GM21723 (cell line): Measurements from ENCODE around the gene FHIT.

Source experiments
- ATAC-seq: cut with Tn5 transposase; IDR thresholded peaks from one replicate; pipeline ENCODE4 v1.9.1; 2021; ENCODE audit warnings: mild to moderate bottlenecking, moderate library complexity; ENCODE audit not compliant: unreplicated experiment

The FHIT gene

DNA sequence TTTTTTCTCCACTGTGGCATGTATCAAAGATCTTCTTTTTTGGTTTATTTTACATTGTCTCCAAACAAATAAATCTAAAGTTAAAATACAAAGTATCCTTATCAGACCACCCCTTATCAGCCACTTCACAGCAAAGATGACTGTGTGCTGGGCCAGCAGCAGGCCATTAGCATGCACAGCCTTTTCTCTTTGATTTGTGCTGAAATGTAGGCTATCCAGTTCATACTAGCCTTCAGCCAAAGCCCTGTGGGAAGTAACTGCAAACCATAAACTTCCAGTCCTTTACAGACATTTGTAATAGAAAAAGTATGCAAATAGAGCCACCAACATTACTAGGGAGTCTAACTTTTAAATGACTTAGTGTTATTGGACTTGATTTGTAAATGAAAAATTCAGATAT, 816.3 kb downstream of the FHIT start:
- ATAC-seq = no peak

DNA sequence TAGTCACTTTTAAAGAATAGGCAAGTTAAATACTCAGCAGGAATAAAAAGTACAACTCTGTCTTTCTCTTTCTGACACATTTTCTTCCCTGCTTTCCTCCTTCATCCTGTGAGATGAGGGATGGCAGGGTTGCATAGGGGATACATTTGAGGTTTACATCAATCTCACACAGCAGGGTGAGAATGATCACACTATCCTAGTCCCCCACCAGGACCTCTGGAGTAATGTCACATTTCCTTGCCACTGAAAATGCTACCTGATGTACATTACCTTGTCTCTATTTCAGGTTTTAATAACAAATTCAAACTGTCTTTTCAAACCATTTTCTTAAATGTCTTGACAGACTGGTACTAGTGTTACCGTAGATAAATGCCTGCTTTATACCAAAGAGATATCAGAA, 816.9 kb downstream of the FHIT start:
- ATAC-seq = no peak

DNA sequence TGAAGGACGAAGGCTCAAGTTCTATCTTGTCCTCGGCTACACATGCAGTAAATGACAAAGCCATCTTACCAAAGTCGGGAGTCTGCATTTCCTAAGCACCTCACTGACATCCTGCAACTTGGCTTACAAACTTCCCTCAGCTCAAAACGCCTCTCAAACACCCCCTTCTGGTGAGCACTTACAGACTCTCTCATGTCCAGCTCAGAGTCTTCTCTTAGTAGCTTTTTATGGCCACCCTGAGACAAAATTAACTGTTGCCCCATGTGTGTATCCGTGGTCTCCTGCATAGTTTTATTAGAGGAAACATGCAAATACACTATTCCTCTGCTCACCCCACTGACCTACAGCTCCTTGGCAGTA, 819.7 kb downstream of the FHIT start:
- no peak for ATAC-seq

DNA sequence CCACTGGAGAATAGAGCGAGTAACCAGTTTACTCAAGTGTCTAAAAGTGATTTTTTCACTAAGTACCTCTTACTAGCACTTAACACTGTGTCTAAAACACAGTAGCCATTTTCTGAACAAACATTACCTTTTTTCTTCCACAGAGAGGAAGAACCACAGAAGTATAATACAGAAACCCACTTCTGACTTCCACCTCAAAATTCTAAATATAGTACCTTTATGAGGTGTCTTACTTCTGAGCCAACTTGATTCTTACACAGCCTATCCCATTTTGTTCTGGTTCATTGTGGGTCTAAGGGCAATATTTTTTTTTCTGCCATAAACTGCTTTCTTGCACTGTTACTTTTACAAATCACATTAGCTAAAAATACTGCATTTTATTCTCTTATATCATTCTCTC, 821.0 kb downstream of the FHIT start:
- no peak for ATAC-seq

DNA sequence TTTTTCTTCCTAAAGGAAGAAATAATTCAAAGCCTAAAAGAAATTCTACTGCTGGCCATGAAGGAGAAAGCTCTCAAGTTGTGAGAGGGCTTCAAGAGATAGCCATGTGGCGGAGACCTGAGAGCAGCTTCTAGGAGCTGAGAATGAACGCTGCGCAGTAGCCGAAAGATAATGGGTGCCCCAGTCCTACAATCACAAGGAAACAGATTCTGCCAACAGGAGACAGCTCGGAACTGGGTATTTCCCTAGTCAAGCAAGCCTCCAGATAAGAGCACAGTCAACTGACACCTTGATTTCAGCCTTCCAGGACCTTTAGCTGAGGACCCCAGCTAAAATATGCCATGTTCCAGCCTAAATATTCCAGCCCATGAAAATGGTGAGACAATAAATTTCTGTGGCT, 824.1 kb downstream of the FHIT start:
- no peak for ATAC-seq

DNA sequence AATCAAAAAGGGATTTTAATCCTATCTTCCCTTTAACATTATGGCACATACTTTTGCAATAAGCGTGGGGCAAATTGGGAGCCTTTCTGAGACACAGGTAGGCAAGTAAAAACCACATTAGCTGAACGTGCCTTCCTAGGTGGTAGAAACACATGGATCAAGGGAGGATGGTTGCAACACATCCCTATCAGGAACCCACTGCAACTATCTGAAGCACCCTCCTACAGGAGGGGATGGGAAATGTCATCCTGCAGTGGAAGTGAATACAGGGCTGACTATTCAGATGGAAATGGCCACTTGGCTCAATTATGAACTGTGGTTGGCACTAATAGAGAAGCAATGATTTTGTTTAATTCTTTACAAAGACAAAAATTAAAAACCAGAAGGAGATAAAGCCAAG, 826.3 kb downstream of the FHIT start:
- ATAC-seq = no peak

DNA sequence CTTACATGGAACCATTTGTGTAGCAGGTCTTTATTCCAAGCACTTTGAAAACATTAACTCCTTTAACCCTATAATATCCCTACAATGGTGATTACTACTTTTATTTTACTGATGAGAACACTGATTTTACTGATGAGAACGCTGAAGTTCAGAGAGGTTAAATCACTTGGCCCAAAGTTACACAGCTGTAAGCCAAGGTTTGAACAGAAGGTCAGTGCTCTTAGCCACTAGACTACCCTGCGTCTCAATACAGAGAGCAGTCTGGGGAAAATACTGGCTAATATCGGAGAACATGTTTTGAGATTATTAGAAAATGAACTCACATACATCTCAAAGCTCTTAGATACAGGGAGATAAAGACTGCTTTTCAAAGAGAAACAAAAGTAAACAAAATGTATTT, 827.2 kb downstream of the FHIT start:
- ATAC-seq = no peak

DNA sequence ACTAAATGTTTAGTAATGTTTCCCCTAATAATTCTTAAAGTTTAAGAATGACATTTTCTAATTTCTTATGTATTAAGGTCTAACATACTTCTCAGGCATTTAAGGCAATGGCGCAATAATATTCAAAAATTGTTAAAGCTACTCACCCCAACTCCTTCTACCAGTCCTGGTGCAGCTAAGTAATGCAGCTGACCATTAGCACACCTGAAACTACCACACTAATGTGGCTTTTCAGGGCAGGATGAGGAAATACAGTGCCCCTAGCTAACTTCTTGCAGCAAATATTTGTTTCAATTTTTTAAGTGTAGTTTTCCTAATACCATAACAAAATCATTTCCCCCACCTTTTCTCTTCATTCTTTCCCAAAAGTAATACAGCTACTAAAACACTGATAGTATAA, 827.7 kb downstream of the FHIT start:
- ATAC-seq = no peak

DNA sequence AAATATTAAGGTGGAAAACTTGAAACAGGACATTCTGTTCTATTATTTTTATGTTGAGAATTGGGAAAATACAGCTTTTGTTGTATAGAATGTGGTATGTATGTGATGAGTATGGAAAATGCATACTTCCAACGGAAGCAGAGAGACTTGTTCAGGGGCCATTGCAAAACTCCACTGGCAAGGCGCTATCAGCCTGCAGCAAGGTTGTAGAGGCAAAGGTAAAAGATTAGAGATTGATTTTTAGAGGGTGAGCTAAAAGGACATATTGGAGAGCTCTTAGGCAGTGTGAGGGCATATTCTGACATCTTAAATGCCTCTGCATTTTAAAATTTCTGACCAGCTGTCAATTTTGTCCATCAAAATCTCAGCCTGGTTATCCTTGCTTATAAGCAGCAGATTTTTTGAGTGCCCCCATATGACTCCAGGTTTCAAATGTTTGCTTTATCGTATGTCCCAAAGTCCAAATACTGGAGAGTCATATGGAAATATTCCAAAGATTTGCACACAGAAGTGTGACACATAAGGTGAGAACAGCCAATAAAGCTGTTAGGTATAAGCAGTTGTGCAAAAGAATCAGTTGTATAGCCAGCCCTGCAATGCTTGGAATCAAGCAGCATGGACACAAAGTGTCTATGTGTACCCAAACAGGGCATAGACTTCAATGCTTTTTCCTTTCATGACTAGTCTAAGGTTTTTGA, 829.4 kb downstream of the FHIT start:
- ATAC-seq = no peak

DNA sequence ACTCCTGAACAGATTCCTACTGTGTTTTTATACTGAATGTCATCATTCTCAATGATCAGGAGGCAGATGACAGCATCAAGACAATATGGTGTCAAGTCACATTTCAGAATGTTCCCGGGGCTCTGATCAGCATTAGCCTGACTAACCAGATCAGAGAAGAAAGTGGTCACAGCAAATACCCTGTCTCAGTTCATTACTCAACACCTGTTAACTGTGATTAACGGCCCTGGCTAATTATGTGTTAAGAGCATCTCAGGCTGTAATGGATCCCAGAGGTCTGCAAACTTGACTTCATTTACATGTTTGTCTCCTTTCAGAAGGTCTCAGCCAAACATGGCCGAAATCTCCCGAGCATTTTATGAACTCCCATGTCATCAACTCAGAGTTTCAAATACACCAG, 833.7 kb downstream of the FHIT start:
- ATAC-seq = no peak

DNA sequence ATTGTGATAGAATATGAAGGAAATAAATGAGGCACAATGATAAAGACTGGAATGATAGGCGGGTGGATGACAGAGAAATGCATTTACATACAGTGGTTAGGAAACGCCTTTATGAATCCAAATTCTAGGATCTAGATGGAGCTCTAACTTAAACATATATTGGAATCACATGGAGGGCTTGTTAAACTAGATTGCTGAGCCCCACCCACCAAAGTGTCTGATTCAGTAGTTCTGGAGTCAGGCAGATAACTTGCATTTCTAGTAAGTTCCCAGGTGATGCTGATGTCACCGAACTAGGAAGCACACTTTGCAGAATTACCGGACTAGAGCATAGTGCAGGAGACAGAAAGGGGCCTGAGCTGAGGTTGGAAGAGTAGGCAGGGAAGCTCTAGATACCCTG, 837.2 kb downstream of the FHIT start:
- no peak for ATAC-seq

DNA sequence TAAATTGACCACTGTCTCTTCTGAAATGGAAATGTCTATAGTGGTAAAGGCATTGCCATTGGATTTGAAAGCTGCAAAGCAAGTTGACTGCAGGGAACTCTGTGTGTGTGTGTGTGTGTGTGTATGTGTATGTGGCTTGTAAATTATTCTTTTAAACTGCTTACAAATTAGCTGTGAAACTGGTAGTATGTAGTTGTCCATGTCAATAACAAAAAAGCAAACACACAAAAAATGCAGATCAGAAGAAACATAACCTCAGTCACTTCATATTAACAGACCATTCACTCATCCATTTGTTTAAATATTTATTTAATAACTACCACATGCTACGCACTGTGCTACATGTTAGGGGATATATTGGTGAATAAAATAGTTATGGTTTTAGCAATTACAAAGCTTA, 837.7 kb downstream of the FHIT start:
- no peak for ATAC-seq

DNA sequence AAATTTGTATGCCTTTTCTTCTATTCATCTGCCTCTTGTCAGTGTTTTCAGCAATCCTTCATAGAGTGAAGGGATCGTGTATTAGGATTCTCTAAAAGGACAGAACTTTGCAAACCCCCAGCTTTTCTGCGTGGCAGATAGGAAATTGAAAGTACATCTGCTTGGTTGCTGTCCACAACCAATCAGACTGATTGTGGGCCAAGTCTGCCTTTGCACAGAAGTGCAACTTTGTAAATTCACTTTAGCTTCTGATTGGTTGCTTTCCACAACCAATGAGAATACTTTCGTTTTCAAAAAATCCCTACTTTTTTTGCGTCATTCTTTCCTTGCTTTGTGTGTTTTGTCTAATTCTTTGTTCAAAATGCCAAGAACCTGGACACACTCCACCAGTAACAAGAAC, 847.4 kb downstream of the FHIT start:
- no peak for ATAC-seq

DNA sequence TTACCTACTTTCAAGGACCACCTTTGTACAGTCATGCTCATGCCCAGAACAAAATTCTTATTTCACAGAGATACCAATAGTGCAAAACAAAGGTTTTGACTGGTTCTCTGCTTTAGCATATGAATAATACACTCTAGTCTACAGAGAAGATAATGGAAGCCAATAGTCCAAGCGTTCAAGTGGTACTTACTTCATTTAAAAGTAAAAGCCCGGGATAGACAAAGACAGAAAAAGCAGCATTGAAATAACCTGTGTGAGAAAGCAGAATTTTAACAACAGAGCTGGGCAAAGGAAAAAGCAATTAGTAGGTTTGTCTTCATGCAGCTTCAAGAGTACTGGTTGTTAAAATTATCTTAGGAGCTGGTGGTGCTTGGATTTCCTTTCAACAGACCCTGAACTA, 848.3 kb downstream of the FHIT start:
- no peak for ATAC-seq

DNA sequence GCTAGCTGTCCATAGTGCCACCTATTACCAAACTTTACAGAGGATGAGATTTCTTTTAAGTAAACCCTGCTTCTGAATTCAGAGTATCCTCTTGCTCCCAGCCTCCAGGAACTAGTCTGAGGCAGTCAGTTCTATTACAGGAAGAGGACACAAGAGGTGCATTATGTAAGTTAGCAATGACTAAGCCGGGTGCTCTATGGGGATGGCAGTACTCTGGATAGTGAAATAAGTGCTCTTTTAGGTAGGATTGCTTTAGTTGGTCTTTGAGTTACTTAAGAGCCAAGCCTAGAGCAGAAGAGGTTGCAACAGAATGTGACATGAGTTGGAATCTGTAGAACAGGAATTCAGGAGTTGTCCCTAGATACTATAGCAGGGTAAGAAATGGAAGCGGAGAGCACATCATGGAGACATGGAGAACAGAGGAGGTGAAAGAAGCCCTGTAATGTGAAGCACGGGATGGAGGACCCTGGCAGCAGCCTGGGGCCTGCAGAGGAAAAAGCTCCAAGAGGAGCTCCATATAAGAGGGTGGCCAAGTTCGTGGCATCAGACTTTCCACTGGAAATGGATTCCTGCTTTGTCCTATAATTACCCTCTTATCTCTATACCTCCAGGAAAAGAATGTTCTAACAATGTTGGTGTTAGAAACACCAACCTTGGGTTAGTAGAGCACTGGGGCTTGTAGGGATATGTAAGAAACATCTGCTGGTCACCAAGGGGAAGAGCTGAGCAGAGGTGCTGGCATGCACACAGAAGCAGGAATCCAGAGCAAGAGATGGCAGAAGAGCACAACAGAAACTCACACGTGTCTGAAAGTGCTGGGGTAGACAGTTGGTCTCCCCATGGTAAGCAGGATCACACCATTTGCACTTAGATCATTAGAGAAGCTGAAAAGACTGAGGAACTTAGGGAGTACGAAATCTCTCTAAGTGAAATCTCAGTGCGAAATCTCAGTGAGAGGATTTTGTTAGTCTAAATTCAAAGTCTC, 851.1 kb downstream of the FHIT start:
- ATAC-seq = no peak

DNA sequence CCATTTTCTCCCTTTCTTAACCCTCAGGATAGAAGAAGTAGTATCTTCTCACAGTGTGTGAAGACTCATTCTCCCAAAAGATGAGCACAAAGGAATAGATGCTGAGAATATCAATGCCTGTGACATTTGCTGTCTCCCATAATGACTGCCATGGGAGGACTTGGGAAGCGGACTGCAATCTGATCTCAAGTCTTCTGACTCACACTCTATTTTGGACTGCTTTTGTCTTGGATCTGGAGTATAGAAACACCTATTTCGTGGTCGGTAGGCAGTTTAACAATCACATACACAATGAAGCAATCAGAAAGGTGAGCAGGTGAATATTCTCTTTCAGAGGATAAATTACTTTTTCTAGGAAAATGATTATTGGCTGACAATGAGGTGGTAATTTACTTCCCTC, 852.0 kb downstream of the FHIT start:
- ATAC-seq = no peak

DNA sequence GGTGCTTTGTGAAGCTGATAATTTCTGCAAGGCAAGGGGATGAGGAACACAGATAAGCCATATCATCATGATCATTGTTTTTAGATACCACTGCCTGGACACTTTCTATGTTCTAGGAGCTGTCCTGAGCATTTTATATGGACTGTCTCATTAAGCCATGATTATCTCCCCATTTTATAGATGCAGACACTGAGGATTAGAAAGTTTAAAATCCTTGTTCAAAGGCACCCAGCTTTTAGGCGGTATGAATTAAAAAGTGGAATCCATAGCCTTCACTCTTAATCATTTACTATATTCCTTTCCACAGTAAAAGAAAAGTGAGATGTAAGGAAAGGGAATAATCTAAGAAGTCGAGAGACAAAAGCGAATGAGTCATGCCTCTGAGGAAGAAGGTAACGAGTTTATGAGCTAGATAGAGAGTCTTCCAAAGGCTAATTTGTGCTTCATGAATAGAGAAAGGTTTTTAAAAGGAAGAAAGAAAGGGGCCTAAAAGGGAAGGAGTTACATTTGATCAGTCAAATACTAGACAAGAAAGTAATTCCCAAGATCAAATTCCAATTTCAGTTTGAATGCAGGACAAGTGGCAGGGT, 856.0 kb downstream of the FHIT start:
- ATAC-seq = no peak

DNA sequence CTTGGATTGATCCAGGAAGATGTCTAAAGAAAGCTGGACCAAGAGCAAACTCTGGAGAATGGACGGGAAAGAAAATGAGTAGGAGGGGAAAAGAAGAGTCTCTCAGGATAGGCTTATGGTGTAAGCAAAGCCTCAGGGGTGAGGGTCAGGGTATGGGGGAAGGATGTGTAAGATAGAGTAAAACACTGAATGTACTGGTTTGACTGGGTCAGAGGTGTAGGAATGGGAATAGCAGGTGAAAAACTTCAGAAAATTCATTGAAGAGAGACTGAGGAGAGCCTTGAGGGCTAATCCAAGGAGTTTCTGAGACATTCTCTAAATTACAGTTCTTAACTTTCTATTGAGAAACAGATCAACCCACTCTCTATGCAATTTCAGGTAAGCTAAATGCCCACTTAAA, 857.3 kb downstream of the FHIT start:
- ATAC-seq = no peak

DNA sequence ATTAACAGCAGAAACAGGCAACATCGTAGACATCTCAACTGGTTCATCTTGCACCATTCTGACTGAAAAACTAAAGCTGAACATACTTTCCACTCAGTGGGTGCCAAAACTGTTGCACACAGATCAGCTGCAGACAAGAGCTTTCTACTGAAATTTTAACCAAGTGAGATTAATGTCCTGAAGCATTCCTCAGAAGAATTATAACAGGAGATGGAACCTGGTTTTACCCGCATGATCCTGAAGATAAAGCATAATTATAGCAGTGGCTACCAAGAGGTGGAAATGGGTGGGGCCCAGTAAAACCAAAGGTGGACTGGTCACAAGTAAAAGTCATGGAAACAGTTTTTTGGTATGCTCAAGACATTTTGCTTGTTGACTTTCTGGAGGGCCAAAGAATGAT, 858.8 kb downstream of the FHIT start:
- ATAC-seq = no peak

DNA sequence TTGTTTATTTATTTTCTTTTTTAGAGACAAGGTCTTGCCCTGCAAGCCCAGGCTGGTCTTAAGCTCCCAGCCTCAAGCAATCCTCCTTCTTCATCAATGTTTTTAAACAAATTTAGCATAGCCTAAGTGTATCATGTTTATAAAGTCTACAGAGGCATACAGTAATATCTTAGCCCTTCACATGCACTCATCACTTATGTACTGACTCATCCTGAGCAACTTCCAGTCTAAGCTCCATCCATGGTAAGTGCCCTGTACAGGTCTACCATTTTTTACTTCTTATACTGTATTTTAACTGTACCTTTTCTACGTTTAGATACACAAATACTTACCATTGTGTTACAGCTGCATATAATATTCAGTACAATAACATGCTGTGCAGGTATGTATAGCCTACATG, 860.0 kb downstream of the FHIT start:
- no peak for ATAC-seq

DNA sequence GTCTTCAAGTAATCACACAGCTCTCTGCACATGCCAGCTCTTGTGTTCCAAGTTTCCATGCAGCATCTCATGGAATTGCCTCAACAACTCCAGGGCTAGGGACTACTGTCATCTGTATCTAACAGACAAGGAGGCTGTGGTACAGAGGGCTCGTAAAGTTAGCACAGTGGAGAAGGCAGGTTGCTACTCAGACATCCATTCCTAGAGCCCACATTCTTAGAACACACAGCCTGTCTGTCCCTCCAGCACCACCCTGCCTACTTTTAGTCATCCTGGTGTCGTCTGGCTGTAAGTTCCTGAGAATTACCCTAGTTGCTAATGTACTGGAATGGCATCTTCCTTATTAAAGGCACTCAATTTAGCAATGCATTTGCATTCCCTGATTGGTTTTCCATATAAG, 862.5 kb downstream of the FHIT start:
- ATAC-seq = no peak

DNA sequence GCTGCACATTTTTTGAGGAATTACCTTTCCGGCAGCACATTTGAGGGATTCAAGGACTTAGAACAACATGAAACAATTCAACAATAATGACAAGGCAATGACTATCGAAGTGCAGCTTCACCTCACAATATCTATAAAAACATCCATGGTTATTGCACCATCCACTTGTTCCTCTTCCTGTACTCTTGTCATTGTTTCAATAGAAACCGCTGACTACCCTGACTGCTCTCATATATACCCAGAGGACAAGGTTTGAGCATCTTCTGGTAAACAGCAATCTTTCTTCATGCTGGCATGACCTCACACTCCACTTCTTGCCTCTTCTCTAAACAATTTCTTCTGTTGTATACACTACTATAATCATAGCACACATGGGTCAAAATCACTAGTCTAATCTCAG, 864.9 kb downstream of the FHIT start:
- no peak for ATAC-seq
